PC-9 (cell line): ENCODE measurements around the gene NEO1.

Experiments
- EZH2 ChIP-seq: fragments of 200-600 bp; sonication (generic); IDR thresholded peaks from 2 replicates; pipeline ENCODE4 v1.8.0; 2017; ENCODE audit warnings: antibody characterized with exemption, low read depth
- TF ChIP-seq, protein P1 (sequence below): fragments of 200-600 bp; sonication (generic); conservative IDR thresholded peaks from 2 replicates; pipeline ENCODE4 v1.6.1; 2017; ENCODE audit warnings: mixed run types, antibody characterized with exemption, mild to moderate bottlenecking, moderate library complexity

DNA sequence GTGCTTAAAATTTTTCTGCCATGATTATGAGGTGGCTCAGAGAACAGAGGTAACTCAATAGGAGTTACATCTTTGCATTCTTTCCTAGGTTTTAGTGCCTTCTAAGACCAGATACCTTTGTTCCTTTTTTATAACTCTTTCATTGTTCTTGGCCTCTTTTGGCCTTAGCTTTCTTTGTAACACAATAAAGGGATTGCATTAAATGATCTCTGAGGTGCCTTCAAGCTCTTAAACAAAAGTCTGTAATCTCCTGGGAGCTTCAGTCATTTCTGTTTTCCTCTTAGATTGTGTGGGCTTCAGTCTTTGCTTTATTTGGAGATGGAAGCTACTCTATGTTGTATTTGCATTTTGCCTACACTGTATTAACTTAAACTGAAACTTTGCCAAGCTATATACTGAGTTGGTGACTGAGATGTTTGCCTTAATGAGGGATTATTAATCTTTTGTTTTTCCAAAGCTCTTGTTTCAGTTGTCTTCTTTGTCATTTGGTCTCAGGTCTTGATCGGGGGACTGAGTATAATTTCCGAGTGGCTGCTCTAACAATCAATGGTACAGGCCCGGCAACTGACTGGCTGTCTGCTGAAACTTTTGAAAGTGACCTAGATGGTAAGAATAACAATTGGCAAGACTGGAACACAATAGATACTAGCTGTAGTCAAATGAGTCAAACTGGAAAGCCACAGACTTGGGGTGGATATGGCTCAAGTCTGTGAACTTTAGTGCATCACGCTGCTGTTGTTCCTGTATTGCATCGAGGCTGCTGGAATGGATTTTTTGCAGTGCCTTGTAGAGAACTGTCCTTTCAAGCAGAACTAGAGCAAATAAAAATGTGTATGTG lies 206.2 kb downstream of the NEO1 start:
- TF ChIP-seq, protein P1, sequence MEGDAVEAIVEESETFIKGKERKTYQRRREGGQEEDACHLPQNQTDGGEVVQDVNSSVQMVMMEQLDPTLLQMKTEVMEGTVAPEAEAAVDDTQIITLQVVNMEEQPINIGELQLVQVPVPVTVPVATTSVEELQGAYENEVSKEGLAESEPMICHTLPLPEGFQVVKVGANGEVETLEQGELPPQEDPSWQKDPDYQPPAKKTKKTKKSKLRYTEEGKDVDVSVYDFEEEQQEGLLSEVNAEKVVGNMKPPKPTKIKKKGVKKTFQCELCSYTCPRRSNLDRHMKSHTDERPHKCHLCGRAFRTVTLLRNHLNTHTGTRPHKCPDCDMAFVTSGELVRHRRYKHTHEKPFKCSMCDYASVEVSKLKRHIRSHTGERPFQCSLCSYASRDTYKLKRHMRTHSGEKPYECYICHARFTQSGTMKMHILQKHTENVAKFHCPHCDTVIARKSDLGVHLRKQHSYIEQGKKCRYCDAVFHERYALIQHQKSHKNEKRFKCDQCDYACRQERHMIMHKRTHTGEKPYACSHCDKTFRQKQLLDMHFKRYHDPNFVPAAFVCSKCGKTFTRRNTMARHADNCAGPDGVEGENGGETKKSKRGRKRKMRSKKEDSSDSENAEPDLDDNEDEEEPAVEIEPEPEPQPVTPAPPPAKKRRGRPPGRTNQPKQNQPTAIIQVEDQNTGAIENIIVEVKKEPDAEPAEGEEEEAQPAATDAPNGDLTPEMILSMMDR = no peak
- no peak for TF ChIP-seq EZH2
